Measurements from ENCODE around the gene PPFIBP1.

DNA sequence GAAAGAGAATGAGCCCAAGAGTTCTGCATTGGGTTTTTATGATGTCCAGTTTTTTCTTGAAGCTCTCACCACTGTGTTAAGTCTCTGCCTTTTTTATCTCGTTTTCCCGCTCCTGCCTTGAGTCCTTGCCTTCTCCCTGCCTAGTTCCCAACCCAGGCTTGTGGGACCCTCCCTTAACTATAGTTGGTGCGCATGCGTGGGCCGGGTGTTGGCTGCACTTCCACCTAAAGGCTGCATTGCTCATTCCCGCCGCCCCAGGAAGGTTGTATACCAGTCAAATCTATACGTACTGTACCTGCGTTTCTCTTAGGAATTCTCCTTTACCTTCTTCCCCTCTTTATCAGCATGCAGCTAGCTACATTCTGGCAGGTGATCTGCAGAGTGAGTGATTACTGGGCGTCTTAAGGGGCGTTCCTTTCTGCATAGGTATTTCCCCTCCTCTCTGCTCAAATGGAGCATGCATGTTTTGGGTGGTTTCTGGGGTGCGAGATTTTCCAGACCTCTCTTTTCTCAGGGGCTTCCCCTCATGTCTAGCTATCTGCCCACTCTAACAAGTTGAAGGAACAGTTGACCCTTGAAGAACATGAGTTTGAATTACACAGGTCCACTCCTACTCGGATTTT is 165.7 kb downstream of the PPFIBP1 start:
- TF ChIP-seq, protein P1, sequence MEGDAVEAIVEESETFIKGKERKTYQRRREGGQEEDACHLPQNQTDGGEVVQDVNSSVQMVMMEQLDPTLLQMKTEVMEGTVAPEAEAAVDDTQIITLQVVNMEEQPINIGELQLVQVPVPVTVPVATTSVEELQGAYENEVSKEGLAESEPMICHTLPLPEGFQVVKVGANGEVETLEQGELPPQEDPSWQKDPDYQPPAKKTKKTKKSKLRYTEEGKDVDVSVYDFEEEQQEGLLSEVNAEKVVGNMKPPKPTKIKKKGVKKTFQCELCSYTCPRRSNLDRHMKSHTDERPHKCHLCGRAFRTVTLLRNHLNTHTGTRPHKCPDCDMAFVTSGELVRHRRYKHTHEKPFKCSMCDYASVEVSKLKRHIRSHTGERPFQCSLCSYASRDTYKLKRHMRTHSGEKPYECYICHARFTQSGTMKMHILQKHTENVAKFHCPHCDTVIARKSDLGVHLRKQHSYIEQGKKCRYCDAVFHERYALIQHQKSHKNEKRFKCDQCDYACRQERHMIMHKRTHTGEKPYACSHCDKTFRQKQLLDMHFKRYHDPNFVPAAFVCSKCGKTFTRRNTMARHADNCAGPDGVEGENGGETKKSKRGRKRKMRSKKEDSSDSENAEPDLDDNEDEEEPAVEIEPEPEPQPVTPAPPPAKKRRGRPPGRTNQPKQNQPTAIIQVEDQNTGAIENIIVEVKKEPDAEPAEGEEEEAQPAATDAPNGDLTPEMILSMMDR (IDR thresholded peaks at IDR 0.05; ENCODE audit: low read depth, low read length), result no peak
- no peak for TF ChIP-seq POLR2A (IDR thresholded peaks at IDR 0.05; ENCODE audit: extremely low read depth, insufficient read length)
